Spleen (tissue), 7 donors: ENCODE measurements around the gene TEP1.

ENCODE experiments used
- POLR2A ChIP-seq, 3 donors: fragments of 450-650 bp; IDR thresholded peaks; one replicate each; pipeline ENCODE4 v1.5.1; 2017; ENCODE audit warnings: antibody characterized with exemption in 3 of 3, mild to moderate bottlenecking in 1 of 3
- POLR2AphosphoS5 ChIP-seq, 3 donors: sonication (generic); formaldehyde crosslinking; IDR thresholded peaks; one replicate each; pipeline ENCODE4 v1.5.1; 2017; ENCODE audit warnings: antibody characterized with exemption in 3 of 3
- TF ChIP-seq, protein P1 (sequence below), 11 experiments: fragments of 200-600 bp in 7 of 11; fragments of 450-650 bp in 4 of 11; sonication (generic) in 4 of 11; IDR thresholded peaks in 8 of 11; conservative IDR thresholded peaks in 3 of 11; 1 replicate in 7 of 11; 2 replicates in 4 of 11; pipeline versions ENCODE4 v1.4.0 to v1.8.0; 2016 to 2021; ENCODE audit warnings: antibody characterized with exemption in 11 of 11, inconsistent platforms in 4 of 11, mild to moderate bottlenecking in 1 of 11
- donor health status: DM: no; HTN: no; CAD: no; lungs with moderate emphysema.
- donor health status: DM: no; HTN: no; CAD: no.
- donor health status: DM: no; HTN: no; CAD: no.

DNA sequence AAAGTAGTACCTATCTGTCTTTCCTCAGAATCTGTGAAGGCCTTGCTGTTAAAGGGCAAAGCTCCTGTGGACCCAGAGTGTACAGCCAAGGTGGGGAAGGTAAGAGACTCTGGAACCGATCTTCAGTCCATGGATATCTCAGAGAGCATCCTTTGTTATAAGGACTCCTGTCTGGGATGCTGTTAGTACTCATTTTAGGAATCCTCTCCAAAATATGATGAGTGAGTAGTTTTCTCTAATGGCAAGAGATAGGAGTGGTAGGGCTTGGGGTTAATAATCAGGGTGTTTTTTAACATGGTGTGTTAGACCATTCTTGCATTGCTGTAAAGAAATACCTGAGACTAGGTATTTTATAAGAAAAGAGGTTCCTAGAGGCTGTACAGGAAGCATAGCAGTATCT, 67.9 kb downstream of the TEP1 start:
- TF ChIP-seq POLR2AphosphoS5 (IDR thresholded peaks at IDR 0.05) (no peak), POLR2A (IDR thresholded peaks at IDR 0.05) (no peak)
- TF ChIP-seq, protein P1, sequence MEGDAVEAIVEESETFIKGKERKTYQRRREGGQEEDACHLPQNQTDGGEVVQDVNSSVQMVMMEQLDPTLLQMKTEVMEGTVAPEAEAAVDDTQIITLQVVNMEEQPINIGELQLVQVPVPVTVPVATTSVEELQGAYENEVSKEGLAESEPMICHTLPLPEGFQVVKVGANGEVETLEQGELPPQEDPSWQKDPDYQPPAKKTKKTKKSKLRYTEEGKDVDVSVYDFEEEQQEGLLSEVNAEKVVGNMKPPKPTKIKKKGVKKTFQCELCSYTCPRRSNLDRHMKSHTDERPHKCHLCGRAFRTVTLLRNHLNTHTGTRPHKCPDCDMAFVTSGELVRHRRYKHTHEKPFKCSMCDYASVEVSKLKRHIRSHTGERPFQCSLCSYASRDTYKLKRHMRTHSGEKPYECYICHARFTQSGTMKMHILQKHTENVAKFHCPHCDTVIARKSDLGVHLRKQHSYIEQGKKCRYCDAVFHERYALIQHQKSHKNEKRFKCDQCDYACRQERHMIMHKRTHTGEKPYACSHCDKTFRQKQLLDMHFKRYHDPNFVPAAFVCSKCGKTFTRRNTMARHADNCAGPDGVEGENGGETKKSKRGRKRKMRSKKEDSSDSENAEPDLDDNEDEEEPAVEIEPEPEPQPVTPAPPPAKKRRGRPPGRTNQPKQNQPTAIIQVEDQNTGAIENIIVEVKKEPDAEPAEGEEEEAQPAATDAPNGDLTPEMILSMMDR (IDR thresholded peaks at IDR 0.05 in 8 of 11, conservative IDR thresholded peaks at IDR 0.05 in 3 of 11), result no peak
